Measurements from ENCODE around the gene LILRA2. TPM values are rescaled to one million over a fixed set of nuclear protein-coding genes. Genes with fewer than 3 reads are reported as not detected.

Gene LILRA2
- total and polyA plus RNA-seq, 10 of the 15 experiments (the other 5 are each of a cell fraction or from before 2014, with no cell fraction given) = 0.16 to 1.8 (median 0.43) TPM

- Histone ChIP-seq H3K4me1 (ENCODE audit: control insufficient read depth, insufficient read depth, low read length) (peaks cover 33% of the 10 kb centered on the region), H4K20me1 (ENCODE audit: control insufficient read depth, insufficient read depth) (no peaks in the 10 kb centered on the region), H3K4me2 (ENCODE audit: control insufficient read depth, insufficient read depth) (no peak overlapping the region), H3K36me3 (ENCODE audit: control insufficient read depth in 2 of 2, insufficient read depth in 2 of 2, low read length in 1 of 2) (no peaks in the 10 kb centered on the region), H3K79me2 (ENCODE audit: control insufficient read depth, insufficient read depth, low read length) (no peaks in the 10 kb centered on the region; the same call in 1 of the 2 replicates), H3K9ac (ENCODE audit: control insufficient read depth, insufficient read depth, low read length) (no peak overlapping the region), H3K4me3 (no peak overlapping the region), H3K27ac (ENCODE audit: control insufficient read depth, insufficient read depth) (no peak overlapping the region), H3K27me3 (replicated peaks in 1 of 2; ENCODE audit: control insufficient read depth in 2 of 2, insufficient read depth in 2 of 2, low read length in 1 of 2) (no peaks in the 10 kb centered on the region), H2AFZ (ENCODE audit: control insufficient read depth, low read depth, low read length) (no peak overlapping the region), H3K9me3 (replicated peaks; ENCODE audit: control insufficient read depth, insufficient read depth, low read length) (peaks cover 15% of the 10 kb centered on the region)
- in situ Hi-C loops (cut with MboI) (no loop called here), intact Hi-C loops (cut with micrococcal nuclease; ENCODE audit: unreplicated experiment) (loop anchor here (5.0 kb wide), 1 partner anchor 42 kb away; no protein-coding TSS in a partner anchor)
- ChIA-PET RAD21 (ENCODE audit: unreplicated experiment) (no interaction called here), CTCF (no interaction called here), SMC1A (ENCODE audit: uncharacterized antibody, unreplicated experiment) (no interaction called here), POLR2A (interaction anchor here (3.4 kb wide), 1 partner anchor 8 kb away, joined by 14 read pairs; no protein-coding TSS in a partner anchor)
- 92% methylated on average over 25 of the region's 26 CpGs for WGBS (ENCODE audit: insufficient coverage, insufficient replicate concordance, low lambda C conversion rate, missing lambda C conversion rate)
- FAIRE-seq = no peak
- no peak for ATAC-seq
- no TSS peak for BruUV-seq (replicated peaks)
- TF ChIP-seq JUNB (IDR thresholded peaks at IDR 0.05) (no peak), PRDM15 (CRISPR knock-in tag; IDR thresholded peaks at IDR 0.05) (no peak), CBX3 (IDR thresholded peaks at IDR 0.05; ENCODE audit: borderline replicate concordance, low read depth) (no peak)
- TF ChIP-seq, protein P1, sequence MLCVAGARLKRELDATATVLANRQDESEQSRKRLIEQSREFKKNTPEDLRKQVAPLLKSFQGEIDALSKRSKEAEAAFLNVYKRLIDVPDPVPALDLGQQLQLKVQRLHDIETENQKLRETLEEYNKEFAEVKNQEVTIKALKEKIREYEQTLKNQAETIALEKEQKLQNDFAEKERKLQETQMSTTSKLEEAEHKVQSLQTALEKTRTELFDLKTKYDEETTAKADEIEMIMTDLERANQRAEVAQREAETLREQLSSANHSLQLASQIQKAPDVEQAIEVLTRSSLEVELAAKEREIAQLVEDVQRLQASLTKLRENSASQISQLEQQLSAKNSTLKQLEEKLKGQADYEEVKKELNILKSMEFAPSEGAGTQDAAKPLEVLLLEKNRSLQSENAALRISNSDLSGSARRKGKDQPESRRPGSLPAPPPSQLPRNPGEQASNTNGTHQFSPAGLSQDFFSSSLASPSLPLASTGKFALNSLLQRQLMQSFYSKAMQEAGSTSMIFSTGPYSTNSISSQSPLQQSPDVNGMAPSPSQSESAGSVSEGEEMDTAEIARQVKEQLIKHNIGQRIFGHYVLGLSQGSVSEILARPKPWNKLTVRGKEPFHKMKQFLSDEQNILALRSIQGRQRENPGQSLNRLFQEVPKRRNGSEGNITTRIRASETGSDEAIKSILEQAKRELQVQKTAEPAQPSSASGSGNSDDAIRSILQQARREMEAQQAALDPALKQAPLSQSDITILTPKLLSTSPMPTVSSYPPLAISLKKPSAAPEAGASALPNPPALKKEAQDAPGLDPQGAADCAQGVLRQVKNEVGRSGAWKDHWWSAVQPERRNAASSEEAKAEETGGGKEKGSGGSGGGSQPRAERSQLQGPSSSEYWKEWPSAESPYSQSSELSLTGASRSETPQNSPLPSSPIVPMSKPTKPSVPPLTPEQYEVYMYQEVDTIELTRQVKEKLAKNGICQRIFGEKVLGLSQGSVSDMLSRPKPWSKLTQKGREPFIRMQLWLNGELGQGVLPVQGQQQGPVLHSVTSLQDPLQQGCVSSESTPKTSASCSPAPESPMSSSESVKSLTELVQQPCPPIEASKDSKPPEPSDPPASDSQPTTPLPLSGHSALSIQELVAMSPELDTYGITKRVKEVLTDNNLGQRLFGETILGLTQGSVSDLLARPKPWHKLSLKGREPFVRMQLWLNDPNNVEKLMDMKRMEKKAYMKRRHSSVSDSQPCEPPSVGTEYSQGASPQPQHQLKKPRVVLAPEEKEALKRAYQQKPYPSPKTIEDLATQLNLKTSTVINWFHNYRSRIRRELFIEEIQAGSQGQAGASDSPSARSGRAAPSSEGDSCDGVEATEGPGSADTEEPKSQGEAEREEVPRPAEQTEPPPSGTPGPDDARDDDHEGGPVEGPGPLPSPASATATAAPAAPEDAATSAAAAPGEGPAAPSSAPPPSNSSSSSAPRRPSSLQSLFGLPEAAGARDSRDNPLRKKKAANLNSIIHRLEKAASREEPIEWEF (IDR thresholded peaks at IDR 0.05; ENCODE audit: insufficient replicate concordance, low read depth, low read length) = no peak
- TF ChIP-seq, protein P2, sequence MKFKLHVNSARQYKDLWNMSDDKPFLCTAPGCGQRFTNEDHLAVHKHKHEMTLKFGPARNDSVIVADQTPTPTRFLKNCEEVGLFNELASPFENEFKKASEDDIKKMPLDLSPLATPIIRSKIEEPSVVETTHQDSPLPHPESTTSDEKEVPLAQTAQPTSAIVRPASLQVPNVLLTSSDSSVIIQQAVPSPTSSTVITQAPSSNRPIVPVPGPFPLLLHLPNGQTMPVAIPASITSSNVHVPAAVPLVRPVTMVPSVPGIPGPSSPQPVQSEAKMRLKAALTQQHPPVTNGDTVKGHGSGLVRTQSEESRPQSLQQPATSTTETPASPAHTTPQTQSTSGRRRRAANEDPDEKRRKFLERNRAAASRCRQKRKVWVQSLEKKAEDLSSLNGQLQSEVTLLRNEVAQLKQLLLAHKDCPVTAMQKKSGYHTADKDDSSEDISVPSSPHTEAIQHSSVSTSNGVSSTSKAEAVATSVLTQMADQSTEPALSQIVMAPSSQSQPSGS (IDR thresholded peaks at IDR 0.05; ENCODE audit: low read length) = no peak
- TF ChIP-seq, protein P3, sequence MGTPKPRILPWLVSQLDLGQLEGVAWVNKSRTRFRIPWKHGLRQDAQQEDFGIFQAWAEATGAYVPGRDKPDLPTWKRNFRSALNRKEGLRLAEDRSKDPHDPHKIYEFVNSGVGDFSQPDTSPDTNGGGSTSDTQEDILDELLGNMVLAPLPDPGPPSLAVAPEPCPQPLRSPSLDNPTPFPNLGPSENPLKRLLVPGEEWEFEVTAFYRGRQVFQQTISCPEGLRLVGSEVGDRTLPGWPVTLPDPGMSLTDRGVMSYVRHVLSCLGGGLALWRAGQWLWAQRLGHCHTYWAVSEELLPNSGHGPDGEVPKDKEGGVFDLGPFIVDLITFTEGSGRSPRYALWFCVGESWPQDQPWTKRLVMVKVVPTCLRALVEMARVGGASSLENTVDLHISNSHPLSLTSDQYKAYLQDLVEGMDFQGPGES (IDR thresholded peaks at IDR 0.05) = no peak
- no peak for DNase-seq (ENCODE audit: low read depth, low spot score)
Observed at GRCh38 chr19:54609356-54609791, 35.8 kb downstream of the LILRA2 start.

Measured in GM12878 (cell line).